Measurements from ENCODE around the gene TEF.
A peak's percentile ranks its signal among the peaks of the same experiment; 100 is the strongest.
"Not testable (repeated sequence)": the region's sequence is repeated elsewhere in the genome, so short reads cannot be mapped to it uniquely, and the experiment has no call there.

Gene TEF

GRCh38 chr22:41380993-41381328 lies 781 bp upstream of the TEF start:
- DNase-seq, result peak; percentile 89

DNA sequence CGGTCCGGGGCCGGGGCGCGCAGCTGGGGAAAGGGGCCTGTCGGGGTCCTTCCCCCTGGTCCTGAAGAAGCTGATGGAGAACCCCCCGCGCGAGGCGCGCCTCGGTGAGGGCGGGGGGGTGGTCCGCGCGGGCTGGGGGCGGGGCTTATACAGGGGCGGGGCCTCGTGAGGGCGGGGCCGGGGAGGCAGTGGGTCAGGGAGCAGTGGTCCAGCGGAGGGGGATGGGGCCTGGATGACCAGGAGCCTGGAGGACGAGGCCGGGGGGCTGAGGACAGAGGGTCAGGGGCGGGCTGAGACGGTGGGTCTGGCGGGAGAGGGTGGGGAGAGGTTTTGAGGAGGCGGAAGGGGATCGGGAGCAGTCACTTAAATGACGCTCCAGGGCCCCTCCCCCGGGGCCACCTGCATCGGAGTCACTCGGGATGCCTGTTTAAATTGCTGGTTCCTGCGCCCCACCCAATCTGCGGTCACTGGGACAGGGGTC lies 396 bp downstream of the TEF start:
- DNase-seq, result peak; percentile 50

GRCh38 chr22:41382610-41383009 lies 868 bp downstream of the TEF start:
- DNase-seq, result no peak

- no peak for DNase-seq
Measured at GRCh38 chr22:41383085-41383484, 1.3 kb downstream of the TEF start.

DNA sequence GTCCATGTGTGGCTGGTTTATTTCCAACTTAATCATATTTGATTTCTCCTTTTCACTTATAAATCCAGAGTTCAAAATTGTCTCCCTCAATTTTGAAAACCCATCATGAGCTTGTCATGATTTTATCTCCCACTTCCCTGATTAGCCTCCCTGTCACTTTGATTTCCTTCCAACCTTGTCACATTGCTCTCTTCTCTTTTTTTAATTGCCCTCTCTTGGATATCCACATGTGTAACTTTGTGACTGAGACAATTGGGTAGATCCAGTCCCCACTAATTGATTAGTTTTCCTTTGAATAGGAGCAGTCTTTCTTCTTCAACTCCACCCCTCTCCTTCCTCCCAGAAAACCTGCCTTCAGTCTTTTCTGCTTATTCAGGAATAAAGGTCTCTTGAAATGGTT lies 2.4 kb downstream of the TEF start:
- no peak for DNase-seq

DNA sequence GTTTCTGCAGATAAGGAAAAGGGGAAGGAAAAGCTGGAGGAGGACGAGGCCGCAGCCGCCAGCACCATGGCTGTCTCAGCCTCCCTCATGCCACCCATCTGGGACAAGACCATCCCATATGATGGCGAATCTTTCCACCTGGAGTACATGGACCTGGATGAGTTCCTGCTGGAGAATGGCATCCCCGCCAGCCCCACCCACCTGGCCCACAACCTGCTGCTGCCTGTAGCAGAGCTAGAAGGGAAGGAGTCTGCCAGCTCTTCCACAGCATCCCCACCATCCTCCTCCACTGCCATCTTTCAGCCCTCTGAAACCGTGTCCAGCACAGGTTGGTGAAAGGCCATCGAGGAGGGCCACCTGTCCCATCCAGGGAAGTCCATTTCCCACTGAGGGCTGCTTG lies 5.6 kb downstream of the TEF start:
- no peak for DNase-seq

DNA sequence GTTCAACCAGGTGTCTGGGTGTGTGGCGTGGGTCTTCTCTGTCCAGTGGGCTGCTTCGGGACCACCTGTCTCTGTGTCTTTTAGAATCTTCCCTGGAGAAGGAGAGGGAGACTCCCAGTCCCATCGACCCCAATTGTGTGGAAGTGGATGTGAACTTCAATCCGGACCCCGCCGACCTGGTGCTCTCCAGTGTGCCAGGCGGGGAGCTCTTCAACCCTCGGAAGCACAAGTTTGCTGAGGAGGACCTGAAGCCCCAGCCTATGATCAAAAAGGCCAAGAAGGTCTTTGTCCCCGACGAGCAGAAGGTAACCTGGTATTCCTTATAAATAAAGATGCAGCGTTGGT lies 12.2 kb downstream of the TEF start:
- no peak for DNase-seq

DNA sequence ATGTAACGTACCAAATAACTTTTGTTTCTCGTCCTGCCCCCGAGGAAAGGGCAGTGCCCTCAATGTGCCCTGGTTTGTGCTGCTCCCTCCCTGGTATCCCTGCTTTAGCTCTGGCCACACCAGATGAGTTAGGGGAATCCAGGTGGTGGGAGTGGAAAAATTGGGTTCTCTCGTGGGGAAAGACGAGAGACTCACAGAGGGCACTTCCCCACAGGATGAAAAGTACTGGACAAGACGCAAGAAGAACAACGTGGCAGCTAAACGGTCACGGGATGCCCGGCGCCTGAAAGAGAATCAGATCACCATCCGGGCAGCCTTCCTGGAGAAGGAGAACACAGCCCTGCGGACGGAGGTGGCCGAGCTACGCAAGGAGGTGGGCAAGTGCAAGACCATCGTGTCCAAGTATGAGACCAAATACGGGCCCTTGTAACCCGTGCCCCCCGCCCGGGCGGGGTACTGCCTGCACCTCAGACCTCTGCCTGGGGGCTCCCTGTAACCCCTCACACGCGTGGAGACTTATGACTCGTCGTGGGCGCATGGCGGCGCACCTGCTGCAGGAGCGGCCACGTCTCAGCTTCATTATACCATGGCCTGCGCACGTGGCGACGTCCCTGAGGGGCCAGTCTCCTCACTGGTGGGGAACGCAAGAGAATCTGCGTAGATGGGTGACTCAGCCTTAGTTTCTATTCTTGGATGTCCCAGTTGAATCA lies 13.9 kb downstream of the TEF start:
- no peak for DNase-seq

GRCh38 chr22:41397143-41397811 lies 15.5 kb downstream of the TEF start:
- DNase-seq, result no peak

- DNase-seq, result no peak
Measured at GRCh38 chr22:41398921-41399320, 17.2 kb downstream of the TEF start.

- DNase-seq, result no peak
Measured at GRCh38 chr22:41401781-41402648, 20.3 kb downstream of the TEF start.

DNA sequence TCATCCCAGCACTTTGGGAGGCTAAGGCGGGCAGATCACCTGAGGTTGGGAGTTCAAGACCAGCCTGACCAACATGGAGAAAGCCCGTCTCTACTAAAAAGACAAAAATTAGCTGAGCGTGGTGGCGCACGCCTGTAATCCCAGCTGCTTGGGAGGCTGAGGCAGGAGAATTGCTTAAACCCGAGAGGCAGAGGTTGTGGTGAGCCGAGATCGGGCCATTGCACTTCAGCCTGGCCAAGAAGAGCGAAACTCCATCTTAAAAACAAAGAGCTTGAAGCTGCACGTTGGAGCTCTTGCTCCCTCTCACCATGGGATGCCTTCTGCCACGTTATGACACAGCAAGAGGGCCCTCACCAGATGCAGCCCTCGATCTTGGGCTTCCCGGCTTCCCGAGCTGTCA lies 21.1 kb downstream of the TEF start:
- DNase-seq, result not testable (repeated sequence)

GRCh38 chr22:41403532-41404318 lies 22.0 kb downstream of the TEF start:
- peak; percentile 74 for DNase-seq

- DNase-seq, result no peak
Measured at GRCh38 chr22:41405588-41405987, 23.8 kb downstream of the TEF start.

GRCh38 chr22:41406410-41406809 lies 24.7 kb downstream of the TEF start:
- no peak for DNase-seq

GRCh38 chr22:41407433-41407832 lies 25.7 kb downstream of the TEF start:
- DNase-seq, result no peak

GRCh38 chr22:41408665-41409064 lies 26.9 kb downstream of the TEF start:
- DNase-seq, result no peak

GRCh38 chr22:41410311-41410751 lies 28.6 kb downstream of the TEF start:
- DNase-seq, result no peak

DNA sequence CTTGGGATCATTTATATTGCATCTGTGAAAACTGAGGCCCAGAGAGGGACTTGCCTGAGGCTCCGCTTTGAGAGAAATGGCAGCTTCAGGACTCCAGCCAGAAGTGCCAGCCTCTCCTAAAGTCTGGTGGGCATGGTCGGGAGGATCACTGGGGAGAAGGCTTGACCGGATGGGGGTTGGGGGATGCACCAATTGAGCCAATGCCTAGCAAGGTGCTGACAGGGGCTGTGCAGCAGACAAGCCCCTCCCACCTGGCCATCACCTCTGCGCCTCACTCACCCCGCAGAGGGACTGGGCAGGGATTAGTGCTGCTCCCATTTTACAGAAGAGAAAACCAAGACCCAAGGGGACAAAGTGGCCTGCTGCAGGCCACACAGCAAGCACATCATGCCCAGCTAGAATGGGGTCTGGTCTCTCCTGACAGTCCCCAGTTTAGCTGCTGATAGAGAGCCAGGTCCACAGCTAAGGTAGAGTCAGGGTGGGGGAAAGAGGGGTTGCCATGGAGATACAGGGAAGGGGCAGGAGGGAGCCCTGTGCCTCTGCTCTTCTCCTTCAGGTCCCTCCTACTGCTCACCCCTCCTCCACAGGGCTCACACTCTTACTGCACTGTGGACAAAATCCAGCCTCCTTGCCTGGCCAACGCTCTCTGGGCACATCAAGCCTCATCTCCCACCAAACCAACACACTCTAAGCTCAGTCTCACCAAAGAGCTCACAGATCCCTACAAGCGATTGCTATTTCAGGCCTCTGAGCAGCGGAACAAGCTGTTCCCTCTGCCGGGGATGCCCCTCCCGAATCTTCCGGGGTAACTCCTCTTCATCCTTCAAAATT lies 29.5 kb downstream of the TEF start:
- no peak for DNase-seq

DNA sequence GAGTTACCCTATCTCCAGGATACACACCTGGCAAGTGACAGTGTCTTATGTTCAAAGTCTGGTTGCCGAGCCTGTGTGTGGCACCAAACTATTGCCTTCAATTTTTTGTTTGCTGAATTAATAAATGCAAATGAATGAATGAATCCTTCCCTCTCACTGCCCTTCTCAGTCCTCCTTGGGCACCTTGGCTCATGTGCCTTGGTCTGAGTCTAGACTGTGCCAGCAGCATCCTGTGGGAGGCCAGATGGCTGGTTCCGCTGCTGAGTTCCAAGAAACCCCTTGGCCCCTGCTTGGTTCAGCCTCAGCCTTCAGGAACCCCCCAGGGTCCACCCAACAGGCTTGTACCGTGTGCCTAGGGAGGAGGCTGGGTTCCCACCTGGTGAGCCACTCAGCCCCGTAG lies 33.8 kb downstream of the TEF start:
- DNase-seq, result no peak

DNA sequence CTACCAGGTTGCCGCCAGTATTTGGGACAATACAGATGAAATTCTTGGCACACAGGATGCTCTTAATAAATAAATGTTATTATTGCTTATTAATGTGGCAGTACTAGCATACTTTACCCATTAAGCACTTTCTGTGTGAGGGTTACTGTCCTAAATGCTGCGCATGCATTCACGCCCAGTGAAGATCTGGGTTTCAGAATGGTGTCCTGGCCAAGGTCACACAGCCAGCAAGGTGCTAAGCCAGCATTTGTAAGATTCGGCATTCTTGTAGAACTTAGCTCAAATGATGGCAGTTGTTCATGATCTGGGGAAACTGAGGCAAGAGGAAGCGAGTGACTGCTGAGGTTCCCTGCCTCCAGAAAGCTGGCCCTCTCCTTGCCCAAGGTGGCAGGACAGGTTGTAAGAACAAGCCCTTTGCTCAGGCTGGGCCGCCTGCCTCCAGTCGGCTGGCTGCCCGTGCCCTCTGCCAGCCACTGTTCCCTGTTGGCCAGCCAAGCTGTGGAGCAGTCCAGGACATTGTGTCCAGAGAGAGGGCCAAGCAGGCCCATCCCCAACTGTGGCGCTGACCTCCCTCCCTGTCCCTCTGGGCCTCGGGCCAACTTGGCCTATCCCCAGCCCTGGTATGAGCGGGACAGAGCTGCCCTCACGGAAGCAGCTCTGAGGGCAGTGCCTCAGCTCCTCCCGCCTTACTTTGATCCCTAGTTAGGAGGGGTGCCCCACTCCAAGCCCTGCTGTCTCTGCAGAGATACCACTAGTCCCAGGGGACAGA lies 36.1 kb downstream of the TEF start:
- no peak for DNase-seq

All from right kidney (tissue), 1 donor.